GM12801 (cell line): ENCODE measurements around the gene CD68.

Source experiments
- CTCF ChIP-seq: IDR thresholded peaks from one replicate; pipeline ENCODE4 v1.5.1; 2011; ENCODE audit warnings: control low read depth; ENCODE audit not compliant: insufficient read length; ENCODE audit errors: extremely low read depth

The CD68 gene

GRCh38 chr17:7586673-7587419, 7.4 kb downstream of the CD68 start:
- TF ChIP-seq CTCF, result no peak

- TF ChIP-seq CTCF, result no peak
Measured at GRCh38 chr17:7587420-7588151, 8.1 kb downstream of the CD68 start.

GRCh38 chr17:7588553-7589203, 9.2 kb downstream of the CD68 start:
- TF ChIP-seq CTCF, result no peak

GRCh38 chr17:7589204-7589868, 9.9 kb downstream of the CD68 start:
- TF ChIP-seq CTCF, result no peak

- no peak for TF ChIP-seq CTCF
Measured at GRCh38 chr17:7589891-7590691, 10.7 kb downstream of the CD68 start, which contains the start of gene SOX15. Gene SOX15, minus strand, starts transcription at chr17:7590094. Its CDS starts 418 bp downstream, at chr17:7589676.

GRCh38 chr17:7590743-7591142, 11.3 kb downstream of the CD68 start:
- TF ChIP-seq CTCF, result no peak
